Upper lobe of left lung (tissue), 6 donors: ENCODE results near the gene ZCCHC24. TPM values are rescaled to one million over a fixed set of nuclear protein-coding genes. Genes with fewer than 3 reads are reported as not detected.

ENCODE experiments used
- ATAC-seq, 2 donors: fragments of 200-7000 bp; cut with Tn5 transposase; one replicate each; pipeline ENCODE4 v1.9.1; 2022; ENCODE audit warnings: mild to moderate bottlenecking in 2 of 2, moderate library complexity in 2 of 2; ENCODE audit not compliant: low FRiP score in 2 of 2
- DNase-seq, 2 donors: peaks; one replicate each; pipeline ENCODE4 v3.0.0-alpha.2; 2019 to 2020
- H3K27ac ChIP-seq, 4 donors: fragments of 200-600 bp; sonication (generic); one replicate each; pipeline ENCODE4 v1.5.1; 2016 to 2019
- H3K27me3 ChIP-seq, 4 donors: fragments of 200-600 bp; sonication (generic); one replicate each; pipeline ENCODE4 v1.5.1; 2017 to 2019
- H3K36me3 ChIP-seq, 4 donors: fragments of 200-600 bp; sonication (generic); one replicate each; pipeline ENCODE4 v1.5.1; 2016 to 2019
- H3K4me1 ChIP-seq, 4 donors: fragments of 200-600 bp; sonication (generic); one replicate each; pipeline ENCODE4 v1.5.1; 2018 to 2019
- H3K4me3 ChIP-seq, 4 donors: fragments of 200-600 bp; sonication (generic); one replicate each; pipeline ENCODE4 v1.5.1; 2017 to 2019; ENCODE audit warnings: mild to moderate bottlenecking in 2 of 4, moderate library complexity in 1 of 4
- H3K9me3 ChIP-seq, 4 donors: fragments of 200-600 bp; sonication (generic); one replicate each; pipeline ENCODE4 v1.5.1; 2018 to 2019
- CTCF ChIP-seq, 6 experiments: fragments of 450-650 bp in 4 of 6; fragments of 200-600 bp in 2 of 6; sonication (generic) in 2 of 6; IDR thresholded peaks; one replicate each; pipeline ENCODE4 v1.5.1; 2016 to 2019; ENCODE audit warnings: antibody characterized with exemption in 6 of 6
- EP300 ChIP-seq, 4 donors: sonication (generic); formaldehyde crosslinking; IDR thresholded peaks; one replicate each; pipeline ENCODE4 v1.5.1; 2017; ENCODE audit warnings: antibody characterized with exemption in 4 of 4, control low read depth in 2 of 4
- POLR2A ChIP-seq, 4 donors: fragments of 450-650 bp; IDR thresholded peaks; one replicate each; pipeline ENCODE4 v1.5.1; 2016 to 2017; ENCODE audit warnings: antibody characterized with exemption in 4 of 4, mild to moderate bottlenecking in 2 of 4
- POLR2AphosphoS5 ChIP-seq, 2 donors: sonication (generic); formaldehyde crosslinking; IDR thresholded peaks; one replicate each; pipeline ENCODE4 v1.5.1; 2017; ENCODE audit warnings: antibody characterized with exemption in 2 of 2
- WGBS, 2 donors: methylation state at CpG; one replicate each; pipeline ENCODE4 v1.1.5; 2017 to 2018; 5-methylcytosine and 5-hydroxymethylcytosine counted together
- total RNA-seq, 6 donors: library from RNA; depleted of rRNA in 4 of 6; stranded (reverse); fragments of >200 nt in 4 of 6; gene quantifications; one replicate each; pipeline versions ENCODE4 v1.1.0 to v1.2.1, GENCODE V29; 2016 to 2021
- donor health status: DM: no; HTN: no; CAD: no; lungs with moderate emphysema.
- donor health status: DM: no; HTN: yes; CAD: no; lungs with severe emphysema.

The ZCCHC24 gene
- total RNA-seq, 6 donors from 2014 or later: 12.6 to 45.7 (median 21.0) TPM

- ATAC-seq (no peak), DNase-seq (no peak)
- H3K4me1 ChIP-seq: no peaks in the 10 kb centered on the region
- H3K27me3 ChIP-seq: no peaks in the 10 kb centered on the region
- H3K27ac ChIP-seq: no peak overlapping the region
- no peaks in the 10 kb centered on the region for H3K36me3 ChIP-seq
- WGBS, 2 donors: 95 to 98% methylated on average over 5 of the region's 5 CpGs
- H3K4me3 ChIP-seq: no peak overlapping the region
- H3K9me3 ChIP-seq: no peaks in the 10 kb centered on the region
- no peak for TF ChIP-seq EP300 (IDR thresholded peaks at IDR 0.05)
- no peak for TF ChIP-seq POLR2AphosphoS5 (IDR thresholded peaks at IDR 0.05)
- no peak for TF ChIP-seq CTCF (IDR thresholded peaks at IDR 0.05)
- TF ChIP-seq POLR2A (IDR thresholded peaks at IDR 0.05): no peak
Measured at GRCh38 chr10:79360499-79361342, 84.7 kb downstream of the ZCCHC24 start.

GRCh38 chr10:79359816-79360498 lies 85.5 kb downstream of the ZCCHC24 start:
- H3K4me1 ChIP-seq: no peaks in the 10 kb centered on the region
- peaks cover 0 to 6% (median 0%) of the 10 kb centered on the region in 4 donors for H3K36me3 ChIP-seq
- no peaks in the 10 kb centered on the region for H3K9me3 ChIP-seq
- WGBS, 2 donors: 85 to 86% methylated on average over 6 of the region's 6 CpGs
- ATAC-seq (no peak), DNase-seq (peak in 1 of 2 donors; percentile 15)
- H3K27ac ChIP-seq: no peak overlapping the region
- H3K27me3 ChIP-seq: no peaks in the 10 kb centered on the region
- TF ChIP-seq EP300 (IDR thresholded peaks at IDR 0.05) (no peak), CTCF (IDR thresholded peaks at IDR 0.05) (no peak), POLR2A (IDR thresholded peaks at IDR 0.05) (no peak), POLR2AphosphoS5 (IDR thresholded peaks at IDR 0.05) (no peak)
- no peak overlapping the region for H3K4me3 ChIP-seq

GRCh38 chr10:79358811-79359210 lies 86.6 kb downstream of the ZCCHC24 start:
- Histone ChIP-seq H3K36me3 (peaks cover 0 to 16% (median 5%) of the 10 kb centered on the region in 4 donors), H3K9me3 (no peaks in the 10 kb centered on the region), H3K27me3 (no peaks in the 10 kb centered on the region), H3K27ac (no peak overlapping the region), H3K4me1 (no peaks in the 10 kb centered on the region), H3K4me3 (no peak overlapping the region)
- no peak for TF ChIP-seq EP300 (IDR thresholded peaks at IDR 0.05)
- TF ChIP-seq CTCF (IDR thresholded peaks at IDR 0.05): no peak
- DNase-seq: peak in 1 of 2 donors; percentile 21
- no peak for ATAC-seq
- 75 to 78% methylated on average over 5 of the region's 5 CpGs for WGBS, 2 donors

GRCh38 chr10:79357180-79357579 lies 88.2 kb downstream of the ZCCHC24 start:
- Histone ChIP-seq H3K27ac (no peak overlapping the region), H3K4me3 (no peak overlapping the region), H3K4me1 (peaks cover 0 to 4% (median 0%) of the 10 kb centered on the region in 4 donors), H3K9me3 (no peaks in the 10 kb centered on the region), H3K36me3 (peaks cover 2 to 32% (median 19%) of the 10 kb centered on the region in 4 donors), H3K27me3 (no peaks in the 10 kb centered on the region)
- DNase-seq: peak in 1 of 2 donors; percentile 8
- TF ChIP-seq POLR2A (IDR thresholded peaks at IDR 0.05) (no peak), POLR2AphosphoS5 (IDR thresholded peaks at IDR 0.05) (no peak), EP300 (IDR thresholded peaks at IDR 0.05) (no peak), CTCF (IDR thresholded peaks at IDR 0.05) (no peak)
- 95 to 96% methylated on average over 9 of the region's 9 CpGs for WGBS, 2 donors
- ATAC-seq: no peak
